GM10266 (cell line): ENCODE measurements around the gene UTP25.

Source experiments
- DNase-seq: peaks from one replicate; pipeline ENCODE4 v3.0.0; 2012; ENCODE audit errors: extremely low spot score
- CTCF ChIP-seq: IDR thresholded peaks from 2 replicates; pipeline ENCODE4 v1.5.1; 2012; ENCODE audit warnings: mild to moderate bottlenecking, low read depth; ENCODE audit not compliant: control insufficient read depth, insufficient read depth; ENCODE audit errors: missing control alignments

UTP25 gene

GRCh38 chr1:209876078-209876800 is 48.5 kb downstream of the UTP25 start:
- TF ChIP-seq CTCF: no peak
- DNase-seq: no peak

DNA sequence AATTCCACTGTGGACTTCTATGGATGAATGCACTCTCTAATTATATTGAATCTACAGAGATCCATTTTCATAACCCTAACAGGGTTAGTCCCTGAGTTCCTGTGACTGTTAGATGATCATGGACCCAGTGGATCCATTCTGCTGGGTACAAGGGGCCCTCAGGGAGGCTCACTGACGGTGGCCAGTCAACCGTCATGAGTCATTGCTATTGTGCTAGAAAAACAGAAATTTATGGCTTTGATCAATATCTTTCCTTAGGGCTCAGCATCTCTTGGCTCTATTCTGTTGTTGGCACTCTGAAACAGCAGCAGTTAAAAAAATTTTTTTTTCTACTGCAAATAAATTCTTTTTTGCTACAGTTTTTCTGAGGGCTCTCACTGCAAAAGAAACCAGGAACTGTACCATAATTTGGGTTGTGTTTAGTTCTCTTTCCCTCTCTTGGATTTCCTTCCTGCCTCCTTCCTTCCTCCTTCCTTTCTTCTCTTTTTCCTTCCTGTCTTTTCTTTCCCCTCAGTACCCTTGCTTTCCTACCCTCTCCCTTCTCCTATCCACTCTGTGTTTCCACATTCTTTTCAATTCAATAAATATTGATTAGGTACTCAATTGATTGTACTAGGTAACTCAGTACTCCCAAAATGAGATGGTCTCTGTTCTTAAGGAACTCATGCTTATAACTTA is 49.5 kb downstream of the UTP25 start:
- DNase-seq: no peak
- TF ChIP-seq CTCF: no peak

DNA sequence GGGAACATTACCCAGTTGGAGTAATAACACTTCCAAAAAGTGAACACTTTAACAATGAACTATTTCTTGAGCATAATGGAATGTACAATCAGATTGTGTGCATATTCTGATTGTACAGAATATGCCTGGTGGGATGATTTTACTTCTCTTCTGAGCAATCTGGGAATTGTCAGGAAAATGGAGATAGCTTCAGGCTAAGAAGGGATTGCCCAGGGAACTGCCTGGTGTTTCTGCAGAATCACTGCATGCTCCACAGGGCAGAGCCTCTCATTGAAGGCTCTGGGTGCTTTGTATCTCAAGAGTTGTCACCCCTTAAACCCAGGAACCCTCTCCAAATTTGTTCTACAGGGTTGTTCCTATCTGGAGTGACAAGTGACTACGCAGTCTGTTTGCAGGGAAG is 51.2 kb downstream of the UTP25 start:
- DNase-seq: no peak
- TF ChIP-seq CTCF: no peak

- TF ChIP-seq CTCF: no peak
- no peak for DNase-seq
Observed at GRCh38 chr1:209879539-209879938, 51.8 kb downstream of the UTP25 start.

GRCh38 chr1:209880031-209880430 is 52.3 kb downstream of the UTP25 start:
- no peak for DNase-seq
- TF ChIP-seq CTCF: no peak

DNA sequence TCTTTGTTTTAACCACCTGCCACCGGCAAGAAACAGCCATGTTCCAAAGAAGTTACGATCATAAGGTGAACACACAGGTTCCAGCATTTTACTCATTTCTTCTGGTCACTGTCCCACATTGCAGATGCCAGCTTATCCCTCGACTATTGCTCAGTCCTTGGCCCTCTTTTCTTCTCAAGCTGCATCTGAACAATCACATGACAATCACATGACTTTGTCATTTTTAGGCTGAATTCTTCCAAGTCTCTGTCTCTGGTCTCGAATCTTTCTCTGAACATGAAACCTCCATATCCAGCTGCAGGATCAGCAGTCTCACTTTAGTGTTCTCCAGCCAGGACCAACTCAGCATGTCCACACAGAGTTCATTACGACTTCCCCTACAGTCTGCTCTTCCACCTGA is 53.8 kb downstream of the UTP25 start:
- TF ChIP-seq CTCF: no peak
- no peak for DNase-seq

- no peak for TF ChIP-seq CTCF
- no peak for DNase-seq
Observed at GRCh38 chr1:209882286-209882685, 54.5 kb downstream of the UTP25 start.
